ENCODE data around the gene KHDC3L. TPM values are rescaled to one million over a fixed set of nuclear protein-coding genes. Genes with fewer than 3 reads are reported as not detected.

The KHDC3L gene
- not detected in 2 replicates for total RNA-seq

DNA sequence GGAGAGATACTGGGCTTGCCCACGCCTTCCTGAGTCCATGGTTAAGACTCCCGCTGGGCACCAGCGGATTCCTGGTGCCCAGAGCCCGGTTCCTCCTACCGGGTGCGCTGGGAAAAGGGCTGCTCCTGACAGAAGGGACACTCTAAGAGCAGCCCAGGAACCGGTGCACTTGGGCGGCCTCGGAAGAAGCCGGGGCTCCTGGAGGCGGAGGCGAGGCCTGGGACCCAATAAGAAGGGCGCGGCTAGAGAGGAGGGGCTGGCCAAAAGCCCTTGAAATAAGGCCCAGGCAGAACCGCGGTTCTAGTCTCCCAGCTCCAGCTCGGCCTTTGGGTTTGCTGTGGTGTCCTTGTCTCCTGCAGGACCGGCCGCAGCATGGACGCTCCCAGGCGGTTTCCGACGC, at the start of gene KHDC3L:
Gene KHDC3L (plus strand): TSS at position 301 of the 400 bp plus-strand sequence. CDS start 72 bp downstream, at position 373.
- no peak for DNase-seq (ENCODE audit: low read depth, low spot score)

DNA sequence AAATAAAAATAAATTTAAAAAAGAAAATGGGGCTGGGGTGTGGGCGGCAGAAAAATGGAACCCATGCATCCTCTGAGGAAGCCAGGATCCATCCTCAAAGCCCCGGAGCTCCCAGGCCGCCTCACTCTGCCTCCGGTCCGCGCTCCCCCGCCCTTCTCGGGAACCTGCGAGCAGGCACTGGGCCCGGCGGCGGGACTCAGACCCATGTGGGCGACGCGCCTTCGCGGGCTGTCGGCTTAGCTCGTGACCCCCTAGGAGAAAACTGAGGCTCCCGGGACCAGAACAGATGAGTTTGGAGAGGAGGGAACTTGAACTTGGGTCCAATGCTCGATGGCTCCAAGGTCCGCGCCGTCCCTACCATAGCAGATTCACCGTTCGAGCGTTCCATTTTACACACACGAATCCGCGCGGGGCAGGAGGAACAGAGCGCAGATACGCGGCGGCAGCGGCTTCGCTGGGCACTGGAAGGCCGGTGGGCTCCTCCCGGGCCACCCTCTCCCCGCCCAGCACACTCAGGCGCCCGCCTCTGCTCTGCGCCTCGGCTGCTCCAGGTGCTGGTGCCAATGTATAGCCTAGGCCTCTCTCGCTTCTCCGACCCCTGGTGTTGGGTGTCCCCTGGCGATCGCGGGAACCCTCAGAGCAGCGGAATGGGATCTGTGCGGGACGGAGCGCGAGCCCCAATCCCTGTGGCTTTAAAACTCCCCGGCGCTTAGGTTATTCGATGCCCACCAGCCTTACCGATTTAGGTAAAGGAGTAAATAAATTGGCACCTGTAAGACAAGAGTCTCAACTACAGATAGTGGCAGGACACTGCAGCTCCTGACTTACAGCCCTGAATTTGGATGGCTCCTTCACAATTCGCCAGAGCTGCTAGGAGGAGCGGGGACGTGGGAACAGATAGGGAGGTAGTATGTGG, 47.6 kb upstream of the KHDC3L start:
- no peak for DNase-seq (ENCODE audit: low read depth, low spot score)

GRCh38 chr6:73323323-73323722, 39.1 kb upstream of the KHDC3L start:
- DNase-seq (ENCODE audit: low read depth, low spot score), result no peak

GRCh38 chr6:73325656-73326055, 36.8 kb upstream of the KHDC3L start:
- no peak for DNase-seq (ENCODE audit: low read depth, low spot score)

DNA sequence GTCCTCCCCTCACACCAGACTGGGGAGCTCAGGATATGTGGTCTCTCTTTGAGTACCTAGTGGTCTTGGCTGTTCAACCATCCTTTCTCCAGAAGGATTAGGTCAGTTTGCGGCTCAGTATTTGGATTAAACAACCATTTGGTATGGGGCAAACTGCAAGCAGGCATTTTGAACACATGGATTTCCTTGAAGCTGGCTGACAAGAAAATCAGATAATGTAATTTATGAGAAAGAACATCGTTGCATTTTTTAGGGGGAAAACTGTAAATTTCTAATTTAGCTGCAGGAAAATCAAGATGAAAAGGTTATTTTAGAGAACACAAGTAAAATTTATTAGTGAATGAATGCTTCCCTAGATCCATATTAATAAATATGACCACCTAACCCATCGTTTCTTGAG, 33.7 kb upstream of the KHDC3L start:
- DNase-seq (ENCODE audit: low read depth, low spot score), result no peak

GRCh38 chr6:73329201-73329600, 33.3 kb upstream of the KHDC3L start:
- DNase-seq (ENCODE audit: low read depth, low spot score), result no peak

GRCh38 chr6:73339340-73339739, 23.1 kb upstream of the KHDC3L start:
- DNase-seq (ENCODE audit: low read depth, low spot score), result no peak

- no peak for DNase-seq (ENCODE audit: low read depth, low spot score)
Observed at GRCh38 chr6:73340048-73340447, 22.4 kb upstream of the KHDC3L start.

DNA sequence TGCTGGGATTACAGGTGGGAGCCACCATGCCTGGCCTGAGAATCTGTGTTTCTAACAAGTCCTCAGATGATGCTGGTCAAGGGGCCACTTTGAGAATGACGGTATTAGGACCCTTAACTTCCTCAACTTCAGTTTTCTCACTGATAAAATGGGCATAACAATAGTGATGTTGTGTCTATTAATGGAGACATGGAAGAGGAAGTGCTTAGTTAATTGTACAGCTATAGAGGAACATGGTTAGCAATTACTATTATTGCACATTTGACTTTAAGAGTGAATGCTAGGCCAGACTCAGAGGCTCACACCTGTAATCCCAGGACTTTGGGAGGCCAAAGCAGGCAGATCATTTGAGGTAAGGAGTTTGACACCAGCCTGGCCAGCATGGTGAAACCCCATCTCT, 21.1 kb upstream of the KHDC3L start:
- no peak for DNase-seq (ENCODE audit: low read depth, low spot score)

- no peak for DNase-seq (ENCODE audit: low read depth, low spot score)
Observed at GRCh38 chr6:73342174-73342573, 20.3 kb upstream of the KHDC3L start.

- DNase-seq (ENCODE audit: low read depth, low spot score), result no peak
Observed at GRCh38 chr6:73343164-73343563, 19.3 kb upstream of the KHDC3L start.

- DNase-seq (ENCODE audit: low read depth, low spot score), result no peak
Observed at GRCh38 chr6:73348550-73349204, 13.8 kb upstream of the KHDC3L start.

GRCh38 chr6:73349311-73349710, 13.1 kb upstream of the KHDC3L start:
- no peak for DNase-seq (ENCODE audit: low read depth, low spot score)

- no peak for DNase-seq (ENCODE audit: low read depth, low spot score)
Observed at GRCh38 chr6:73353636-73354593, 8.5 kb upstream of the KHDC3L start, which contains the start of gene DPPA5. DPPA5 (minus strand) TSS chr6:73354276; CDS start chr6:73354225, 51 bp downstream.

DNA sequence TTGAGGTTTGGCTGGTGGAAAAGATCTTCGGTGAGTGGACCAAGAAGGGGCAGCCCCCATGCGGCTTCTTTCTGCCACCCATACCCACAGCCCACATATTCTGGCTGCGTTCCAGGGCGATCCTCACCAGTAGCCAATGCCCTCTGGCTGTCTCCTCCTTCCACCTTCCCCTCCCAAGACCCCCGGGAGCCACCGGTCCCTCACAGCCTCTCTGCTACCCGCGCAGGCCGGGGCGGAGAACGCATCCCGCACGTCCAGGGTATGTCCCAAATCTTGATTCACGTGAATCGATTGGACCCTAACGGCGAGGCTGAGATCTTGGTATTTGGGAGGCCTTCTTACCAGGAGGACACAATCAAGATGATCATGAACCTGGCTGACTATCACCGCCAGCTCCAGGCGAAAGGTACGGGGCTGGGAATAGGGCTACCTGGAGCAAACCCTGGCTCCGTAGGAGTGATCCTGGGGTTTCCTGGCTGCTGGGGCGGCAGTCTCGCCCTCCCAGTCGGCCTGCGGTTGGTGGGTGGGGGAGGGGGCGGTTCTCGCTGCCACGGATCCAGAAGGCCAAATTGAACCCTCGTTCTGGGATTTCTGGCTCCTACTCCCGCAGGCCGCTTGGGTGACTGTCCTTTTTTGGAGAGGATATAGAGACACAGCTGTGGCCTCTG, 545 bp downstream of the KHDC3L start:
- no peak for DNase-seq (ENCODE audit: low read depth, low spot score)

DNA sequence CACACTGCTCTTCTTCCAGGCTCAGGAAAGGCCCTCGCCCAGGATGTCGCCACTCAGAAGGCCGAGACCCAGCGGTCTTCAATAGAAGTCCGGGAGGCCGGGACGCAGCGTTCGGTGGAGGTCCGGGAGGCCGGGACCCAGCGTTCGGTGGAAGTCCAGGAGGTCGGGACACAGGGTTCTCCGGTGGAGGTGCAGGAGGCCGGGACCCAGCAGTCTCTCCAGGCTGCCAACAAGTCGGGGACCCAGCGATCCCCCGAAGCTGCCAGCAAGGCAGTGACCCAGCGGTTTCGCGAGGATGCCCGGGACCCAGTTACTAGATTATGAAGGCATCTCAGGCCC, 1.0 kb downstream of the KHDC3L start:
- DNase-seq (ENCODE audit: low read depth, low spot score), result no peak

DNA sequence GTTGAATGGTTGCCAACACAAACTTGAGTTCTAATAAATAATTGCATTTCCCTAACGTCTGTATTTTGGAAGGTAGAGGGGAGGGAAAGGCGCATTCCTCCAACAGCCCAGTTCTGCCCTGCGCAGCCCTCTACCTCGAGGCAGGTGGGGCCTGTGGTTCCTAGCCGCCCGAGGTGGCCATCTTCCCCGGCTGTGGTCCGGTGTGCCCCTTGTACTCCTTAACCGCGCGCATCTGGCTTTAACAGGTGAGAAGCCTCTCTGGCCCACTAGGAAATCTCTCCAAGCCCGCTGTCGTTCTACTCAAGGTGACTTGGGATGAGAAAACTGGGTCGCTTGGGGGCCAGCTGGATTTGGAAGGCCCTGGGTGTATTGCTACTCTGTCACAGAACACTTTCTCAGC, 1.7 kb downstream of the KHDC3L start:
- no peak for DNase-seq (ENCODE audit: low read depth, low spot score)

- DNase-seq (ENCODE audit: low read depth, low spot score), result no peak
Observed at GRCh38 chr6:73364549-73364948, 2.1 kb downstream of the KHDC3L start.

GRCh38 chr6:73367761-73368355, 5.4 kb downstream of the KHDC3L start:
- DNase-seq (ENCODE audit: low read depth, low spot score), result no peak

- no peak for DNase-seq (ENCODE audit: low read depth, low spot score)
Observed at GRCh38 chr6:73368675-73369074, 6.2 kb downstream of the KHDC3L start.

DNA sequence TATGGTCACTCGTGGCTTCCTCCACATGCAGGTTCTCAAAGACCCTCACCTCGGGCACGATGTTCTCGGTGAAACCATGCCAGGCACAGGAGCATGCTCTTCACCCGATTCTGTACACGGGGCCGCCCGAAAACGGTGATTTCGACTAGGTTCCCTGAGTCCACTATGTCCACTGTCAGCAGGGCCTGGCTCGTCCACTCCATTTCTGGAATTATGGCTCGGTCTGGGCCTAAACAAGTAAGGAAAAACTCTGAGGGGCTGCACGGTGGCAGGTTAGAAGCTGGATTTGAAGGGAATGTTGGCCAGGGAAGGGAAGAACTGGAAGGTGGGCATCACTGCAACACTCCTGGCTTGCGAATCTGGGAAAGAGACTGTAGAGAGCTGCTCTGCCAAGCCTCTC, 6.7 kb downstream of the KHDC3L start:
- no peak for DNase-seq (ENCODE audit: low read depth, low spot score)
